Fibroblast of villous mesenchyme (primary cell): ENCODE measurements around the gene PCDHB11. TPM values are rescaled to one million over a fixed set of nuclear protein-coding genes. Genes with fewer than 3 reads are reported as not detected.
A peak's percentile ranks its signal among the peaks of the same experiment; 100 is the strongest.
"Not testable (repeated sequence)": the region's sequence is repeated elsewhere in the genome, so short reads cannot be mapped to it uniquely, and the experiment has no call there.

Experiments used
- DNase-seq: peaks from one replicate; pipeline ENCODE4 v3.0.0-alpha.2; 2010; ENCODE audit warnings: low read depth
- H3K4me3 ChIP-seq: 2 replicates; pipeline ENCODE4 v1.5.1; 2011; ENCODE audit warnings: low read depth, mild to moderate bottlenecking, low read length
- CTCF ChIP-seq: IDR thresholded peaks from 2 replicates; pipeline ENCODE4 v1.5.1; 2012; ENCODE audit warnings: low read depth, mild to moderate bottlenecking, low read length; ENCODE audit not compliant: insufficient read depth
- total RNA-seq: library from RNA; depleted of rRNA; stranded (reverse); fragments of >200 nt; gene quantifications from 2 replicates; pipeline ENCODE4 v1.2.3, GENCODE V29; 2012

PCDHB11 gene
- total RNA-seq, 1 donor: not detected

- DNase-seq: peak; percentile 8
- H3K4me3 ChIP-seq: no peak within 1 kb of the TSS
- TF ChIP-seq CTCF: peak; percentile 45
Measured at GRCh38 chr5:141186897-141187512, 12.4 kb upstream of the PCDHB11 start, which contains the start of gene PCDHB9. PCDHB9 (plus strand) TSS chr5:141187161; CDS start chr5:141187319, 158 bp downstream.

- DNase-seq: not testable (repeated sequence)
Measured at GRCh38 chr5:141188682-141189081, 10.7 kb upstream of the PCDHB11 start.

GRCh38 chr5:141189131-141189530 is 10.3 kb upstream of the PCDHB11 start:
- not testable (repeated sequence) for DNase-seq, H3K4me3 ChIP-seq

More at GRCh38 chr5:141188682-141189081, 10.7 kb upstream of the PCDHB11 start:
- not testable (repeated sequence) for H3K4me3 ChIP-seq

- peak; percentile 37 for TF ChIP-seq CTCF
- no peak within 1 kb of the TSS for H3K4me3 ChIP-seq
- DNase-seq: peak; percentile 14
Measured at GRCh38 chr5:141192110-141192725, 7.2 kb upstream of the PCDHB11 start, which contains the start of gene PCDHB10. PCDHB10 (plus strand) TSS chr5:141192353; CDS start chr5:141192553, 200 bp downstream.

- H3K4me3 ChIP-seq, DNase-seq: not testable (repeated sequence)
Measured at GRCh38 chr5:141194332-141194731, 5.1 kb upstream of the PCDHB11 start.

GRCh38 chr5:141196363-141196762 is 3.1 kb upstream of the PCDHB11 start:
- no peak for TF ChIP-seq CTCF
- H3K4me3 ChIP-seq: no peak overlapping the region
- no peak for DNase-seq

- not testable (repeated sequence) for H3K4me3 ChIP-seq, DNase-seq
Measured at GRCh38 chr5:141201126-141201525, 1.7 kb downstream of the PCDHB11 start.

GRCh38 chr5:141201646-141202045 is 2.2 kb downstream of the PCDHB11 start:
- not testable (repeated sequence) for DNase-seq, H3K4me3 ChIP-seq

GRCh38 chr5:141208478-141208877 is 9.1 kb downstream of the PCDHB11 start, which contains the start of gene PCDHB12:
PCDHB12 (plus strand) TSS chr5:141208719; CDS start chr5:141208908, 189 bp downstream.
- no peak within 1 kb of the TSS for H3K4me3 ChIP-seq
- DNase-seq: no peak
- TF ChIP-seq CTCF: no peak

- DNase-seq, H3K4me3 ChIP-seq: not testable (repeated sequence)
Measured at GRCh38 chr5:141210281-141210680, 10.9 kb downstream of the PCDHB11 start.

GRCh38 chr5:141210849-141211248 is 11.4 kb downstream of the PCDHB11 start:
- DNase-seq, H3K4me3 ChIP-seq: not testable (repeated sequence)
